Neural cell (in vitro differentiated cells): ENCODE data around the gene TCN2. TPM values are rescaled to one million over a fixed set of nuclear protein-coding genes. Genes with fewer than 3 reads are reported as not detected.

ENCODE experiments used
- H2AFZ ChIP-seq: fragments of 200-600, 300-800 bp; sonication (generic), shearing (Covaris generic); 2 replicates; pipeline ENCODE4 v1.6.0; 2014; ENCODE audit warnings: low read depth, mild to moderate bottlenecking, antibody characterized with exemption, low read length, moderate library complexity
- H3F3A ChIP-seq: fragments of 200-600 bp; shearing (Covaris generic); 2 replicates; pipeline ENCODE4 v1.6.1; 2016; ENCODE audit warnings: mild to moderate bottlenecking, moderate library complexity, mixed read lengths, antibody characterized with exemption, low read length; ENCODE audit not compliant: insufficient read depth, poor library complexity, severe bottlenecking
- H3K27ac ChIP-seq: fragments of 200-600, 300-800 bp; sonication (generic), shearing (Covaris generic); 2 replicates; pipeline ENCODE4 v1.5.1; 2014; ENCODE audit warnings: mild to moderate bottlenecking, low read length, moderate library complexity
- H3K27me3 ChIP-seq: fragments of 300-800, 200-600 bp; sonication (generic), shearing (Covaris generic); 2 replicates; pipeline ENCODE4 v1.6.0; 2014; ENCODE audit warnings: mild to moderate bottlenecking, low read depth, low read length, moderate library complexity; ENCODE audit not compliant: insufficient read depth
- H3K36me3 ChIP-seq: fragments of 300-800, 200-600 bp; sonication (generic), shearing (Covaris generic); 2 replicates; pipeline ENCODE4 v1.5.1; 2014; ENCODE audit warnings: mild to moderate bottlenecking, antibody characterized with exemption, low read length, moderate library complexity; ENCODE audit not compliant: insufficient read depth
- H3K4me2 ChIP-seq: fragments of 300-800, 200-600 bp; sonication (generic), shearing (Covaris generic); 2 replicates; pipeline ENCODE4 v1.6.0; 2014; ENCODE audit warnings: mild to moderate bottlenecking, low read length
- H3K4me3 ChIP-seq: fragments of 300-800, 200-600 bp; sonication (generic), shearing (Covaris generic); 2 replicates; pipeline ENCODE4 v1.5.1; 2014; ENCODE audit warnings: mild to moderate bottlenecking, low read length, moderate library complexity
- H3K79me2 ChIP-seq: fragments of 200-600 bp; shearing (Covaris generic); replicated peaks from 2 replicates; pipeline ENCODE4 v1.6.0; 2014; ENCODE audit warnings: mild to moderate bottlenecking, low read length, moderate library complexity; ENCODE audit not compliant: insufficient read depth
- H3K9ac ChIP-seq: fragments of 300-800, 200-600 bp; sonication (generic), shearing (Covaris generic); 2 replicates; pipeline ENCODE4 v1.6.1; 2016; ENCODE audit warnings: mild to moderate bottlenecking, low read length, mixed read lengths
- H3K9me2 ChIP-seq: fragments of 200-600 bp; shearing (Covaris generic); 2 replicates; pipeline ENCODE4 v1.6.1; 2016; ENCODE audit warnings: mild to moderate bottlenecking, low read length, mixed read lengths; ENCODE audit not compliant: insufficient read depth
- H3K9me3 ChIP-seq: fragments of 200-600, 300-800 bp; sonication (generic), shearing (Covaris generic); 2 replicates; pipeline ENCODE4 v1.6.1; 2016; ENCODE audit warnings: mild to moderate bottlenecking, mixed run types, low read length, moderate library complexity, mixed read lengths
- H4K20me1 ChIP-seq: fragments of 200-600 bp; shearing (Covaris generic); 2 replicates; pipeline ENCODE4 v1.6.1; 2016; ENCODE audit warnings: mild to moderate bottlenecking, mixed run types; ENCODE audit not compliant: insufficient read depth
- EP300 ChIP-seq: fragments of 450-650 bp; conservative IDR thresholded peaks from 2 replicates; pipeline ENCODE4 v1.6.1; 2014; ENCODE audit warnings: antibody characterized with exemption, mild to moderate bottlenecking, moderate library complexity; ENCODE audit not compliant: poor library complexity, severe bottlenecking
- EZH2 ChIP-seq: fragments of 200-600, 300-800 bp; shearing (Covaris generic), sonication (generic); IDR thresholded peaks from 2 replicates; pipeline ENCODE4 v1.6.1; 2014; ENCODE audit warnings: antibody characterized with exemption, low read length, borderline replicate concordance, mild to moderate bottlenecking; ENCODE audit not compliant: insufficient read depth, poor library complexity, severe bottlenecking
- MXI1 ChIP-seq: fragments of 450-650 bp; conservative IDR thresholded peaks from 2 replicates; pipeline ENCODE4 v1.6.1; 2014; ENCODE audit warnings: antibody characterized with exemption, mild to moderate bottlenecking; ENCODE audit not compliant: poor library complexity, severe bottlenecking
- POLR2AphosphoS5 ChIP-seq: IDR thresholded peaks from 2 replicates; pipeline ENCODE4 v1.6.1; 2012
- RAD21 ChIP-seq: fragments of 450-650 bp; conservative IDR thresholded peaks from 2 replicates; pipeline ENCODE4 v1.6.1; 2014; ENCODE audit warnings: antibody characterized with exemption, mild to moderate bottlenecking, moderate library complexity
- SMC3 ChIP-seq: fragments of 450-650 bp; conservative IDR thresholded peaks from 2 replicates; pipeline ENCODE4 v1.6.1; 2014; ENCODE audit warnings: antibody characterized with exemption, mild to moderate bottlenecking, moderate library complexity; ENCODE audit not compliant: poor library complexity
- TAF1 ChIP-seq: IDR thresholded peaks from 2 replicates; pipeline ENCODE4 v1.6.1; 2012; ENCODE audit warnings: low read depth
- polyA plus RNA-seq: library from polyadenylated mRNA; depleted of rRNA; stranded (reverse); fragments of >200 nt; gene quantifications from 2 replicates; pipeline ENCODE4 v1.2.3, GENCODE V29; 2014
- TF ChIP-seq, protein P1 (sequence below): IDR thresholded peaks from 2 replicates; pipeline ENCODE4 v1.6.1; 2012; ENCODE audit warnings: borderline replicate concordance
- TF ChIP-seq, protein P2 (sequence below): fragments of 450-650 bp; IDR thresholded peaks from 2 replicates; pipeline ENCODE4 v1.5.1; 2014; ENCODE audit warnings: antibody characterized with exemption, mild to moderate bottlenecking, moderate library complexity; ENCODE audit not compliant: poor library complexity, severe bottlenecking

TCN2 gene
- polyA plus RNA-seq, 1 donor from 2014 or later = 13.0 TPM

DNA sequence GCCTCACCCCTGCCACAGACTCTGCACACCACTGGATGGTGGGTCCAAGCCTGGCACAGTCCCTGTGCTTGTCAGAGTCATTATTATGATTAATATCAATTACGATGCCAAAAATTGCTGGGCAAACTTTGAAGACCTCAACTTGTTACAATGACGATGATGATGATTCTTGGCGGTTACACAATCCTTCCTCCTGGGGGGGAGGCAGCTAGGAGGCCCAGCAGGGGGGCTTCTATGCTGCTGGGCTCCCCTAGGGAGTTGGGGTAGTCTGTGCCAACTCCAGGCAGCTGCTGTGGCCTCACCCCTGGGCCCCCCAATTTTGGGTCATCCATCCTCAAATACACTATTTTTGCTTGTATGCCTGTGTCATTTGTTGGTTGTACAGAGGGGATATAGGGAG, 40.6 kb downstream of the TCN2 start:
- H3K27ac ChIP-seq = no peak overlapping the region

DNA sequence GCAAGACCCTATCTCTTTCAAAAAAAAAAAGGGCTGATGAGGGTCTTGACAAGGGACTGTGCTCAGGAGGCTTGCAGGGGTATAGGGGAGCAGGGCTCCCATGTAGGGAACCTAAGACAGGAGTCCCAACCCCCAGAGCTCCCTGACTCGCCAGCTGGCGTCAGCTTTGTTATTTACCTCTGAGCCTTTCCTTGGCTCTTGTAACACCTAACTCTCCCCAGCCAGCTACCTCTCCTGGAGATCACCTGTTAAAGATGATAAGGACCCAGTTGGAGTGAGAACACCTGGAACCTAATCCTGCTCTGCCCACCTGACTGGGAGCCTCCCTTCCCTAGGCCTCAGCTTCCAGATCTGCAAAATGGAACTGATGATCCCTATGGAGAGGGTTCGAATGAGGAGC, 41.9 kb downstream of the TCN2 start:
- Histone ChIP-seq H3K36me3 (no peaks in the 10 kb centered on the region), H3K27me3 (no peaks in the 10 kb centered on the region), H3F3A (no peaks in the 10 kb centered on the region), H3K9me2 (no peaks in the 10 kb centered on the region), H3K4me2 (no peak overlapping the region), H3K9me3 (no peaks in the 10 kb centered on the region), H2AFZ (no peak overlapping the region), H3K79me2 (no peaks in the 10 kb centered on the region), H3K9ac (no peak overlapping the region), H3K4me3 (no peak overlapping the region), H3K27ac (no peak overlapping the region), H4K20me1 (no peaks in the 10 kb centered on the region)
- TF ChIP-seq, protein P1, sequence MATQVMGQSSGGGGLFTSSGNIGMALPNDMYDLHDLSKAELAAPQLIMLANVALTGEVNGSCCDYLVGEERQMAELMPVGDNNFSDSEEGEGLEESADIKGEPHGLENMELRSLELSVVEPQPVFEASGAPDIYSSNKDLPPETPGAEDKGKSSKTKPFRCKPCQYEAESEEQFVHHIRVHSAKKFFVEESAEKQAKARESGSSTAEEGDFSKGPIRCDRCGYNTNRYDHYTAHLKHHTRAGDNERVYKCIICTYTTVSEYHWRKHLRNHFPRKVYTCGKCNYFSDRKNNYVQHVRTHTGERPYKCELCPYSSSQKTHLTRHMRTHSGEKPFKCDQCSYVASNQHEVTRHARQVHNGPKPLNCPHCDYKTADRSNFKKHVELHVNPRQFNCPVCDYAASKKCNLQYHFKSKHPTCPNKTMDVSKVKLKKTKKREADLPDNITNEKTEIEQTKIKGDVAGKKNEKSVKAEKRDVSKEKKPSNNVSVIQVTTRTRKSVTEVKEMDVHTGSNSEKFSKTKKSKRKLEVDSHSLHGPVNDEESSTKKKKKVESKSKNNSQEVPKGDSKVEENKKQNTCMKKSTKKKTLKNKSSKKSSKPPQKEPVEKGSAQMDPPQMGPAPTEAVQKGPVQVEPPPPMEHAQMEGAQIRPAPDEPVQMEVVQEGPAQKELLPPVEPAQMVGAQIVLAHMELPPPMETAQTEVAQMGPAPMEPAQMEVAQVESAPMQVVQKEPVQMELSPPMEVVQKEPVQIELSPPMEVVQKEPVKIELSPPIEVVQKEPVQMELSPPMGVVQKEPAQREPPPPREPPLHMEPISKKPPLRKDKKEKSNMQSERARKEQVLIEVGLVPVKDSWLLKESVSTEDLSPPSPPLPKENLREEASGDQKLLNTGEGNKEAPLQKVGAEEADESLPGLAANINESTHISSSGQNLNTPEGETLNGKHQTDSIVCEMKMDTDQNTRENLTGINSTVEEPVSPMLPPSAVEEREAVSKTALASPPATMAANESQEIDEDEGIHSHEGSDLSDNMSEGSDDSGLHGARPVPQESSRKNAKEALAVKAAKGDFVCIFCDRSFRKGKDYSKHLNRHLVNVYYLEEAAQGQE = no peak
- TF ChIP-seq POLR2AphosphoS5 = no peak
- TF ChIP-seq RAD21 = no peak
- no peak for TF ChIP-seq MXI1
- no peak for TF ChIP-seq SMC3
- no peak for TF ChIP-seq TAF1
- TF ChIP-seq EP300 = no peak
- TF ChIP-seq, protein P2, sequence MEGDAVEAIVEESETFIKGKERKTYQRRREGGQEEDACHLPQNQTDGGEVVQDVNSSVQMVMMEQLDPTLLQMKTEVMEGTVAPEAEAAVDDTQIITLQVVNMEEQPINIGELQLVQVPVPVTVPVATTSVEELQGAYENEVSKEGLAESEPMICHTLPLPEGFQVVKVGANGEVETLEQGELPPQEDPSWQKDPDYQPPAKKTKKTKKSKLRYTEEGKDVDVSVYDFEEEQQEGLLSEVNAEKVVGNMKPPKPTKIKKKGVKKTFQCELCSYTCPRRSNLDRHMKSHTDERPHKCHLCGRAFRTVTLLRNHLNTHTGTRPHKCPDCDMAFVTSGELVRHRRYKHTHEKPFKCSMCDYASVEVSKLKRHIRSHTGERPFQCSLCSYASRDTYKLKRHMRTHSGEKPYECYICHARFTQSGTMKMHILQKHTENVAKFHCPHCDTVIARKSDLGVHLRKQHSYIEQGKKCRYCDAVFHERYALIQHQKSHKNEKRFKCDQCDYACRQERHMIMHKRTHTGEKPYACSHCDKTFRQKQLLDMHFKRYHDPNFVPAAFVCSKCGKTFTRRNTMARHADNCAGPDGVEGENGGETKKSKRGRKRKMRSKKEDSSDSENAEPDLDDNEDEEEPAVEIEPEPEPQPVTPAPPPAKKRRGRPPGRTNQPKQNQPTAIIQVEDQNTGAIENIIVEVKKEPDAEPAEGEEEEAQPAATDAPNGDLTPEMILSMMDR = no peak
- TF ChIP-seq EZH2 = no peak

More for the DNA sequence above, 40.6 kb downstream of the TCN2 start:
- Histone ChIP-seq H4K20me1 (no peaks in the 10 kb centered on the region), H3K27me3 (no peaks in the 10 kb centered on the region), H3K4me2 (no peak overlapping the region), H3K79me2 (no peaks in the 10 kb centered on the region), H3F3A (no peaks in the 10 kb centered on the region), H3K36me3 (no peaks in the 10 kb centered on the region), H3K9ac (no peak overlapping the region), H3K9me3 (no peaks in the 10 kb centered on the region), H2AFZ (no peak overlapping the region), H3K4me3 (no peak overlapping the region), H3K9me2 (no peaks in the 10 kb centered on the region)
- TF ChIP-seq MXI1 (no peak), POLR2AphosphoS5 (no peak), SMC3 (no peak), EZH2 (no peak), EP300 (no peak), RAD21 (no peak), TAF1 (no peak)
- TF ChIP-seq, protein P1 = no peak
- TF ChIP-seq, protein P2 = no peak
